Fibroblast of lung (primary cell): ENCODE measurements around the gene OR10G3. TPM values are rescaled to one million over a fixed set of nuclear protein-coding genes. Genes with fewer than 3 reads are reported as not detected.

Experiments used
- DNase-seq, 2 donors: peaks; one replicate each; pipeline versions ENCODE4 v3.0.0 to v3.0.0-alpha.2; 2010; ENCODE audit warnings: low read depth in 2 of 2
- H2AFZ ChIP-seq: 2 replicates; pipeline ENCODE4 v1.5.1; 2012; ENCODE audit warnings: low read length, control low read depth, inconsistent platforms
- H3K27ac ChIP-seq: 2 replicates; pipeline ENCODE4 v1.5.1; 2011; ENCODE audit warnings: low read length, control low read depth; ENCODE audit not compliant: insufficient read depth
- H3K27me3 ChIP-seq: 2 replicates; pipeline ENCODE4 v1.5.1; 2011; ENCODE audit warnings: mild to moderate bottlenecking, low read length; ENCODE audit not compliant: control insufficient read depth, insufficient read depth
- H3K36me3 ChIP-seq: 2 replicates; pipeline ENCODE4 v1.5.1; 2011; ENCODE audit warnings: low read length; ENCODE audit not compliant: control insufficient read depth, insufficient read depth
- H3K4me1 ChIP-seq: 2 replicates; pipeline ENCODE4 v1.5.1; 2011; ENCODE audit warnings: low read length; ENCODE audit not compliant: control insufficient read depth, insufficient read depth; ENCODE audit errors: extremely low read depth
- H3K4me2 ChIP-seq: 2 replicates; pipeline ENCODE4 v1.5.1; 2011; ENCODE audit warnings: low read length, control low read depth; ENCODE audit not compliant: insufficient read depth; ENCODE audit errors: extremely low read depth
- H3K4me3 ChIP-seq, 4 experiments: fragments of 200-600 bp in 1 of 4; sonication (generic) in 1 of 4; replicated peaks in 1 of 4; 2 replicates each; pipeline ENCODE4 v1.5.1; 2011 to 2016; ENCODE audit warnings: low read length in 4 of 4, low read depth in 3 of 4, mild to moderate bottlenecking in 3 of 4, control low read depth in 2 of 4, inconsistent platforms in 1 of 4, mixed read lengths in 1 of 4; ENCODE audit not compliant: insufficient read depth in 1 of 4; ENCODE audit errors: control extremely low read depth in 1 of 4
- H3K79me2 ChIP-seq: 2 replicates; pipeline ENCODE4 v1.5.1; 2012; ENCODE audit warnings: mild to moderate bottlenecking, low read length, inconsistent platforms; ENCODE audit not compliant: control insufficient read depth, insufficient read depth
- H3K9ac ChIP-seq: 2 replicates; pipeline ENCODE4 v1.5.1; 2011; ENCODE audit warnings: mild to moderate bottlenecking, low read length, control low read depth; ENCODE audit not compliant: insufficient read depth
- H3K9me3 ChIP-seq: 2 replicates; pipeline ENCODE4 v1.5.1; 2012; ENCODE audit warnings: low read depth, low read length; ENCODE audit not compliant: control insufficient read depth, insufficient read depth
- H4K20me1 ChIP-seq: 2 replicates; pipeline ENCODE4 v1.5.1; 2011; ENCODE audit warnings: low read length; ENCODE audit not compliant: control insufficient read depth, insufficient read depth; ENCODE audit errors: extremely low read depth
- EZH2 ChIP-seq: IDR thresholded peaks from 2 replicates; pipeline ENCODE4 v1.5.1; 2012; ENCODE audit warnings: low read length, control low read depth, mild to moderate bottlenecking; ENCODE audit errors: missing control alignments
- polyA plus RNA-seq, 2 donors: library from polyadenylated mRNA; depleted of rRNA in 1 of 2; stranded (reverse) in 1 of 2; unstranded in 1 of 2; fragments of >200 nt; gene quantifications; 2 replicates each; pipeline ENCODE4 v1.2.1, GENCODE V29; 2011 to 2012; ENCODE audit warnings: missing spikeins in 1 of 2
- total RNA-seq: library from RNA; depleted of rRNA; stranded (reverse); fragments of >200 nt; gene quantifications from 2 replicates; pipeline ENCODE4 v1.2.1, GENCODE V29; 2014
- TF ChIP-seq, protein P1 (sequence below), 2 donors: IDR thresholded peaks in 1 of 2; conservative IDR thresholded peaks in 1 of 2; 1 replicate in 1 of 2; 2 replicates in 1 of 2; pipeline ENCODE4 v1.5.1; 2011 to 2012; ENCODE audit warnings: low read length in 2 of 2, control low read depth in 1 of 2, inconsistent platforms in 1 of 2, low read depth in 1 of 2, mild to moderate bottlenecking in 1 of 2

Gene OR10G3
- total and polyA plus RNA-seq, 2 donors (not counting 1 experiment from before 2014, with no cell fraction given), result not detected

DNA sequence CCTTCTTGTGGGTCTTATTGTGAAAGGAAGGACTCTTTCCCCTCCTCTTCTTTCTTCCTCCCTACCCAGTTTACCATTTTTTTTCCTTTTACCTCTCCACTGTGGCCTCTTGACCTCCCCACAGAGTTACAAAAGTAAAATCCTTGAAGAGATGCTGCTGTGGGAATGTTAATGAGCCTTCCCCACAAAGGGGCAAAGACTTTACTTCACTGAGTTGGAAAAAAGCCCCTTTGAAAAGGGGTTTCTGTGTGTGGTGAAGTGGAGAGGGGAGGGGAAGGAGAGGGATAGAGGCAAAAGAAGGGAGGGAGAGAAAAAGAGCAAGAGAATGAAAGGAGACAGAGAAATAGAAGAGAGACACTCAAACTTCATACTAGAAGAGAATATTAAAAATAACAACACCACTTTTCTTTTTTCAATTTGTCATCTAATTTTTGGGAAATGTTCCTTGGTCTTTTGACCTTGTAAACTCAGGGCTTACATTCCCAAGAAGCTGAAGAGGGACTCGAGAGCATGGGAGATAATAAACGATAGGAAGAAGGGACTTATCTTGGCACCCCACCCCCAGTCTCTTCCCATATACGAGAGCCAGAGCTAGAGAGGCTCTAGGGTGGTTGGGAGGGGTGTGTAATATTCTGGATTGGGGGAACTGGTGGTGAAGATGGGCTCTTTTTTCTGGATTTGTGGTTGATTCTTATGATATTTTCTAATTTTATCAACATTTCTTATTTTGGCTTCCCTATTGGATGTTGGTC, 40.5 kb downstream of the OR10G3 start:
- Histone ChIP-seq H2AFZ (no peak overlapping the region), H3K27ac (no peak overlapping the region), H3K79me2 (no peaks in the 10 kb centered on the region), H3K9ac (no peak overlapping the region), H3K9me3 (no peaks in the 10 kb centered on the region), H3K4me3 (no peak overlapping the region), H3K4me2 (no peak overlapping the region), H4K20me1 (no peaks in the 10 kb centered on the region), H3K4me1 (no peaks in the 10 kb centered on the region), H3K36me3 (no peaks in the 10 kb centered on the region), H3K27me3 (peaks cover 31% of the 10 kb centered on the region)
- no peak for DNase-seq
- TF ChIP-seq, protein P1, sequence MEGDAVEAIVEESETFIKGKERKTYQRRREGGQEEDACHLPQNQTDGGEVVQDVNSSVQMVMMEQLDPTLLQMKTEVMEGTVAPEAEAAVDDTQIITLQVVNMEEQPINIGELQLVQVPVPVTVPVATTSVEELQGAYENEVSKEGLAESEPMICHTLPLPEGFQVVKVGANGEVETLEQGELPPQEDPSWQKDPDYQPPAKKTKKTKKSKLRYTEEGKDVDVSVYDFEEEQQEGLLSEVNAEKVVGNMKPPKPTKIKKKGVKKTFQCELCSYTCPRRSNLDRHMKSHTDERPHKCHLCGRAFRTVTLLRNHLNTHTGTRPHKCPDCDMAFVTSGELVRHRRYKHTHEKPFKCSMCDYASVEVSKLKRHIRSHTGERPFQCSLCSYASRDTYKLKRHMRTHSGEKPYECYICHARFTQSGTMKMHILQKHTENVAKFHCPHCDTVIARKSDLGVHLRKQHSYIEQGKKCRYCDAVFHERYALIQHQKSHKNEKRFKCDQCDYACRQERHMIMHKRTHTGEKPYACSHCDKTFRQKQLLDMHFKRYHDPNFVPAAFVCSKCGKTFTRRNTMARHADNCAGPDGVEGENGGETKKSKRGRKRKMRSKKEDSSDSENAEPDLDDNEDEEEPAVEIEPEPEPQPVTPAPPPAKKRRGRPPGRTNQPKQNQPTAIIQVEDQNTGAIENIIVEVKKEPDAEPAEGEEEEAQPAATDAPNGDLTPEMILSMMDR (conservative IDR thresholded peaks at IDR 0.05 in 1 of 2, IDR thresholded peaks at IDR 0.05 in 1 of 2; ENCODE audit: low read depth in 1 of 2, low read length in 2 of 2), result no peak
- no peak for TF ChIP-seq EZH2

- no peaks in the 10 kb centered on the region for H4K20me1 ChIP-seq
- no peak overlapping the region for H3K27ac ChIP-seq
- TF ChIP-seq, protein P1 (conservative IDR thresholded peaks at IDR 0.05 in 1 of 2, IDR thresholded peaks at IDR 0.05 in 1 of 2; ENCODE audit: low read depth in 1 of 2, low read length in 2 of 2), result no peak
- no peak for TF ChIP-seq EZH2
- no peaks in the 10 kb centered on the region for H3K4me1 ChIP-seq
- H3K36me3 ChIP-seq, result no peaks in the 10 kb centered on the region
- H3K4me2 ChIP-seq, result peak overlapping the region; percentile 25
- no peaks in the 10 kb centered on the region for H3K79me2 ChIP-seq
- DNase-seq, result no peak
- H3K9ac ChIP-seq, result no peak overlapping the region
- H3K27me3 ChIP-seq, result peaks cover 37% of the 10 kb centered on the region
- no peaks in the 10 kb centered on the region for H3K9me3 ChIP-seq
- H3K4me3 ChIP-seq, result peak overlapping the region in 2 of 4 experiments; percentile 41 to 44
- H2AFZ ChIP-seq, result no peak overlapping the region
These were observed 42.8 kb downstream of the OR10G3 start for GRCh38 chr14:21537090-21537424.

GRCh38 chr14:21536418-21537089, 43.3 kb downstream of the OR10G3 start:
- no peak overlapping the region for H3K27ac ChIP-seq
- no peak overlapping the region for H2AFZ ChIP-seq
- H3K36me3 ChIP-seq, result no peaks in the 10 kb centered on the region
- no peak for DNase-seq
- H3K27me3 ChIP-seq, result peaks cover 37% of the 10 kb centered on the region
- no peaks in the 10 kb centered on the region for H3K79me2 ChIP-seq
- peak overlapping the region in 2 of 4 experiments; percentile 41 to 44 for H3K4me3 ChIP-seq
- TF ChIP-seq EZH2, result peak; percentile 77
- TF ChIP-seq, protein P1 (conservative IDR thresholded peaks at IDR 0.05 in 1 of 2, IDR thresholded peaks at IDR 0.05 in 1 of 2; ENCODE audit: low read depth in 1 of 2, low read length in 2 of 2), result no peak
- no peaks in the 10 kb centered on the region for H4K20me1 ChIP-seq
- H3K9ac ChIP-seq, result no peak overlapping the region
- H3K9me3 ChIP-seq, result no peaks in the 10 kb centered on the region
- H3K4me1 ChIP-seq, result no peaks in the 10 kb centered on the region
- peak overlapping the region; percentile 25 for H3K4me2 ChIP-seq
